HG02571 (cell line): ENCODE data around the gene DAP.

Experiments used
- ATAC-seq: cut with Tn5 transposase; IDR thresholded peaks from one replicate; pipeline ENCODE4 v1.9.1; 2021; ENCODE audit warnings: mild to moderate bottlenecking, moderate library complexity; ENCODE audit not compliant: unreplicated experiment

The DAP gene

GRCh38 chr5:10712574-10713366 is 48.3 kb downstream of the DAP start:
- peak; percentile 75 for ATAC-seq

- ATAC-seq, result no peak
Observed at GRCh38 chr5:10711562-10711961, 49.5 kb downstream of the DAP start.

- ATAC-seq, result no peak
Observed at GRCh38 chr5:10710513-10711128, 50.4 kb downstream of the DAP start.

- ATAC-seq, result no peak
Observed at GRCh38 chr5:10709933-10710332, 51.1 kb downstream of the DAP start.

GRCh38 chr5:10709409-10709808 is 51.6 kb downstream of the DAP start:
- ATAC-seq, result no peak

- ATAC-seq, result no peak
Observed at GRCh38 chr5:10708189-10708944, 52.7 kb downstream of the DAP start.

- ATAC-seq, result no peak
Observed at GRCh38 chr5:10707198-10708142, 53.6 kb downstream of the DAP start.

- ATAC-seq, result no peak
Observed at GRCh38 chr5:10706326-10706725, 54.7 kb downstream of the DAP start.

- no peak for ATAC-seq
Observed at GRCh38 chr5:10705747-10706146, 55.3 kb downstream of the DAP start.

GRCh38 chr5:10704949-10705621 is 55.9 kb downstream of the DAP start:
- ATAC-seq, result no peak

- no peak for ATAC-seq
Observed at GRCh38 chr5:10703676-10704075, 57.4 kb downstream of the DAP start.

- no peak for ATAC-seq
Observed at GRCh38 chr5:10702911-10703491, 58.0 kb downstream of the DAP start.

GRCh38 chr5:10702040-10702629 is 58.9 kb downstream of the DAP start:
- no peak for ATAC-seq

GRCh38 chr5:10701567-10702039 is 59.4 kb downstream of the DAP start:
- ATAC-seq, result no peak

GRCh38 chr5:10700516-10700915 is 60.5 kb downstream of the DAP start:
- ATAC-seq, result no peak

GRCh38 chr5:10699987-10700386 is 61.0 kb downstream of the DAP start:
- peak; percentile 65 for ATAC-seq

GRCh38 chr5:10699281-10699874 is 61.7 kb downstream of the DAP start:
- peak; percentile 50 for ATAC-seq

GRCh38 chr5:10695759-10696543 is 65.1 kb downstream of the DAP start:
- ATAC-seq, result no peak
